SU-DHL-6 (cell line): ENCODE measurements around the gene OGDH.

ENCODE experiments used
- EZH2phosphoT487 ChIP-seq: fragments of 200-600 bp; sonication (generic), shearing (Covaris generic); conservative IDR thresholded peaks from 2 replicates; pipeline ENCODE4 v1.6.1; 2018; ENCODE audit warnings: mild to moderate bottlenecking, antibody characterized with exemption, low read length, moderate library complexity, mixed read lengths
- TF ChIP-seq, protein P1 (sequence below): fragments of 200-600 bp; sonication (generic); IDR thresholded peaks from one replicate; pipeline ENCODE4 v1.5.1; 2017; ENCODE audit warnings: antibody characterized with exemption, mild to moderate bottlenecking, low read length, moderate library complexity; ENCODE audit not compliant: insufficient read depth, poor library complexity, severe bottlenecking

GRCh38 chr7:44647981-44648714 lies 41.7 kb downstream of the OGDH start:
- TF ChIP-seq, protein P1, sequence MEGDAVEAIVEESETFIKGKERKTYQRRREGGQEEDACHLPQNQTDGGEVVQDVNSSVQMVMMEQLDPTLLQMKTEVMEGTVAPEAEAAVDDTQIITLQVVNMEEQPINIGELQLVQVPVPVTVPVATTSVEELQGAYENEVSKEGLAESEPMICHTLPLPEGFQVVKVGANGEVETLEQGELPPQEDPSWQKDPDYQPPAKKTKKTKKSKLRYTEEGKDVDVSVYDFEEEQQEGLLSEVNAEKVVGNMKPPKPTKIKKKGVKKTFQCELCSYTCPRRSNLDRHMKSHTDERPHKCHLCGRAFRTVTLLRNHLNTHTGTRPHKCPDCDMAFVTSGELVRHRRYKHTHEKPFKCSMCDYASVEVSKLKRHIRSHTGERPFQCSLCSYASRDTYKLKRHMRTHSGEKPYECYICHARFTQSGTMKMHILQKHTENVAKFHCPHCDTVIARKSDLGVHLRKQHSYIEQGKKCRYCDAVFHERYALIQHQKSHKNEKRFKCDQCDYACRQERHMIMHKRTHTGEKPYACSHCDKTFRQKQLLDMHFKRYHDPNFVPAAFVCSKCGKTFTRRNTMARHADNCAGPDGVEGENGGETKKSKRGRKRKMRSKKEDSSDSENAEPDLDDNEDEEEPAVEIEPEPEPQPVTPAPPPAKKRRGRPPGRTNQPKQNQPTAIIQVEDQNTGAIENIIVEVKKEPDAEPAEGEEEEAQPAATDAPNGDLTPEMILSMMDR = no peak
- no peak for TF ChIP-seq EZH2phosphoT487
